KMS-11 (cell line): ENCODE results near the gene CAPG.

Experiments
- H2AFZ ChIP-seq: fragments of 200-600 bp; sonication (generic); 2 replicates; pipeline ENCODE4 v1.6.1; 2016; ENCODE audit warnings: antibody characterized with exemption, mixed run types, low read depth
- H3K27ac ChIP-seq: fragments of 200-600 bp; sonication (generic); 2 replicates; pipeline ENCODE4 v1.6.1; 2016; ENCODE audit warnings: mild to moderate bottlenecking, mixed run types
- H3K27me3 ChIP-seq: fragments of 200-600 bp; sonication (generic); 2 replicates; pipeline ENCODE4 v1.6.1; 2017; ENCODE audit warnings: mild to moderate bottlenecking, low read depth, mixed run types, moderate library complexity; ENCODE audit not compliant: insufficient read depth
- H3K36me3 ChIP-seq: fragments of 200-600 bp; sonication (generic); 2 replicates; pipeline ENCODE4 v1.6.1; 2017; ENCODE audit warnings: mild to moderate bottlenecking, mixed run types; ENCODE audit not compliant: insufficient read depth
- H3K4me1 ChIP-seq: fragments of 200-600 bp; sonication (generic); 2 replicates; pipeline ENCODE4 v1.6.1; 2016; ENCODE audit warnings: mild to moderate bottlenecking, low read depth, mixed run types; ENCODE audit not compliant: poor library complexity, severe bottlenecking
- H3K4me2 ChIP-seq: fragments of 200-600 bp; sonication (generic); 2 replicates; pipeline ENCODE4 v1.7.0; 2016; ENCODE audit warnings: mild to moderate bottlenecking, mixed run types
- H3K4me3 ChIP-seq: fragments of 200-600 bp; sonication (generic); IDR thresholded peaks from 2 replicates; pipeline ENCODE4 v1.6.1; 2017; ENCODE audit warnings: low read depth, low read length, mixed read lengths; ENCODE audit not compliant: insufficient read depth
- H3K79me2 ChIP-seq: fragments of 200-600 bp; sonication (generic); 2 replicates; pipeline ENCODE4 v1.6.1; 2016; ENCODE audit warnings: low read depth, mixed run types; ENCODE audit not compliant: insufficient read depth
- H3K9ac ChIP-seq: fragments of 200-600 bp; sonication (generic); 2 replicates; pipeline ENCODE4 v1.6.1; 2016; ENCODE audit warnings: mild to moderate bottlenecking, mixed run types
- H4K20me1 ChIP-seq: fragments of 200-600 bp; sonication (generic); 2 replicates; pipeline ENCODE4 v1.6.1; 2016; ENCODE audit warnings: mild to moderate bottlenecking, mixed run types; ENCODE audit not compliant: insufficient read depth
- TF ChIP-seq, protein P1 (sequence below): fragments of 200-600 bp; sonication (generic); conservative IDR thresholded peaks from 2 replicates; pipeline ENCODE4 v1.6.1; 2017; ENCODE audit warnings: low read depth, mild to moderate bottlenecking, antibody characterized with exemption, low read length, moderate library complexity, mixed read lengths

The CAPG gene

DNA sequence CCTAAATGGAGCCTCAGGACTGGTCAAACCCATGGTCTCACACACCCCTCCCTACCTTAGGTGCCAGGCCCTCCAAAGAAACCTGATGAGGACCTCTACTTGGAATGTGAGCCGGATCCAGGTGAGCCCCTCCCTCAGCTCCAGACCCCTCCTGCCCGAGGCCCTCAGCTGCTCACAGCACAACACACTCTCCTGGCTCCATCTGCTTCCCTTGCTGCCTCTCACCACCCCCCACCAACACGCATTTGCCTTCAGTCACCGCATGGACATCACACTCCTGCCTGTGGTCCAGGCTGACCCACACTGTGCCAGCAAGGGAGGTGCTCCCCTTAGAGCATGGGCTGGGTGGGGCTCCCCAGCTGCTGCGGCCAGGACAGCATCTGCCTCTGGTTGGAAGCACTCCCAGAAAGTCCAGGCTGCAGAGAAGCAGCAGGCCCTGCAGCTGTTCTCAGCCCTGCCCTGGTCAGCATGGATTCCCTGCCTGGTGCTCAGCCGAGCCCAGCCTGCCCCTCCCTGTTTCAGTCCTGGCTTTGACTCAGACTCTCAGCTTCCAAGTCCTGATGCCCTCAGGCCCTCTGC is 23.4 kb upstream of the CAPG start:
- Histone ChIP-seq H3K79me2 (no peaks in the 10 kb centered on the region), H3K27me3 (no peaks in the 10 kb centered on the region), H3K4me1 (peaks cover 18% of the 10 kb centered on the region), H3K4me3 (no peak overlapping the region), H4K20me1 (no peaks in the 10 kb centered on the region), H2AFZ (no peak overlapping the region), H3K36me3 (no peaks in the 10 kb centered on the region), H3K9ac (no peak overlapping the region), H3K27ac (no peak overlapping the region), H3K4me2 (no peak overlapping the region)
- TF ChIP-seq, protein P1, sequence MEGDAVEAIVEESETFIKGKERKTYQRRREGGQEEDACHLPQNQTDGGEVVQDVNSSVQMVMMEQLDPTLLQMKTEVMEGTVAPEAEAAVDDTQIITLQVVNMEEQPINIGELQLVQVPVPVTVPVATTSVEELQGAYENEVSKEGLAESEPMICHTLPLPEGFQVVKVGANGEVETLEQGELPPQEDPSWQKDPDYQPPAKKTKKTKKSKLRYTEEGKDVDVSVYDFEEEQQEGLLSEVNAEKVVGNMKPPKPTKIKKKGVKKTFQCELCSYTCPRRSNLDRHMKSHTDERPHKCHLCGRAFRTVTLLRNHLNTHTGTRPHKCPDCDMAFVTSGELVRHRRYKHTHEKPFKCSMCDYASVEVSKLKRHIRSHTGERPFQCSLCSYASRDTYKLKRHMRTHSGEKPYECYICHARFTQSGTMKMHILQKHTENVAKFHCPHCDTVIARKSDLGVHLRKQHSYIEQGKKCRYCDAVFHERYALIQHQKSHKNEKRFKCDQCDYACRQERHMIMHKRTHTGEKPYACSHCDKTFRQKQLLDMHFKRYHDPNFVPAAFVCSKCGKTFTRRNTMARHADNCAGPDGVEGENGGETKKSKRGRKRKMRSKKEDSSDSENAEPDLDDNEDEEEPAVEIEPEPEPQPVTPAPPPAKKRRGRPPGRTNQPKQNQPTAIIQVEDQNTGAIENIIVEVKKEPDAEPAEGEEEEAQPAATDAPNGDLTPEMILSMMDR: no peak

- no peak overlapping the region for H2AFZ ChIP-seq
- H4K20me1 ChIP-seq: no peaks in the 10 kb centered on the region
- H3K36me3 ChIP-seq: no peaks in the 10 kb centered on the region
- H3K4me3 ChIP-seq: no peak overlapping the region
- H3K79me2 ChIP-seq: no peaks in the 10 kb centered on the region
- TF ChIP-seq, protein P1: no peak
- peaks cover 4% of the 10 kb centered on the region for H3K4me1 ChIP-seq
- no peak overlapping the region for H3K4me2 ChIP-seq
- H3K27me3 ChIP-seq: no peaks in the 10 kb centered on the region
- no peak overlapping the region for H3K9ac ChIP-seq
- H3K27ac ChIP-seq: no peak overlapping the region
Observed at GRCh38 chr2:85431570-85432205, 21.5 kb upstream of the CAPG start.

DNA sequence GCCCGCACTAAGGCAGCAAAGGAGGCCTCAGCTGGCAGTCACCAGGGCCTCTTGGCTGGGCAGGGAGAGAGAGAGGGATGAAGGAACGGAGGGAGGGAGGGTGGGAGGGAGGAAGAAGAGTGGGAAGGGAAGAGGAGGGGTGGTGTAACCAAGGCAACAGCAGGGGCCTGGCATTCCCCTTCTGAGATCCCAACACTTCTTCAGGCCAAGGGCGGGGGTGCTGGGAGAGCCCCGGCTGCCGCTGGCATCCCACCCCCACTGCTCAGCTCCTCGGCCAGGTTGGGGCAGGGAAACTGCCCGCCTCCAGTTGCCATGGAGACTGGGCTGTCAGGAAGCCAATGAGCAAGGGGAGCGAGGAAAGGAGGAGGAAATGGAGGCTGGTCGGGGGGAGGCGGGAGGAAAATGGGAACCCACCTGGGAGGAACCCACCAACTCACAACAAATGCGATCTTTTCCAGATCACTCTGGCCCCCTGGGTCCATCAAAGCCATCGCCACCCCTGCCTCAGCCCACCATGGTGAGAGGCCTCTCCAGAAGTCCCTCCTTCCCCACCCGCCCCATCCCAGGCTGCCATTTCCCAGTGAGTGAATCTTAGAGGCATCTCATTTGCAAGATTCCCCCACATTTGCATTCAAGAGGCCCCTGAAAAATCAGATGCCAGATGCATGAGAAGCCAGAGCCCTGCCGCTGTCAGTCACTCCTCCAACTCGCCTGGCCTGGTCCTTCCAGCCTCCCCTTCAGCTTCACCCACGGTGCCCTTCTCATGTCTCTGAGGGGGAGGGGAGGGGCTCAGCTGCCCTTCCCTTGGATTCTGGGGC is 20.8 kb upstream of the CAPG start:
- Histone ChIP-seq H3K27me3 (no peaks in the 10 kb centered on the region), H3K4me3 (no peak overlapping the region), H2AFZ (no peak overlapping the region), H3K4me1 (no peaks in the 10 kb centered on the region), H3K27ac (no peak overlapping the region), H3K79me2 (no peaks in the 10 kb centered on the region), H3K9ac (no peak overlapping the region), H3K36me3 (no peaks in the 10 kb centered on the region), H4K20me1 (no peaks in the 10 kb centered on the region), H3K4me2 (no peak overlapping the region)
- TF ChIP-seq, protein P1: no peak

GRCh38 chr2:85429924-85430289 is 19.7 kb upstream of the CAPG start:
- Histone ChIP-seq H4K20me1 (no peaks in the 10 kb centered on the region), H3K36me3 (no peaks in the 10 kb centered on the region), H3K9ac (no peak overlapping the region), H3K4me2 (no peak overlapping the region), H3K27me3 (no peaks in the 10 kb centered on the region), H3K4me1 (no peaks in the 10 kb centered on the region), H3K27ac (no peak overlapping the region), H3K4me3 (no peak overlapping the region), H3K79me2 (no peaks in the 10 kb centered on the region), H2AFZ (no peak overlapping the region)
- TF ChIP-seq, protein P1: no peak
